H1 (cell line): Measurements from ENCODE around the gene SFT2D1. TPM values are rescaled to one million over a fixed set of nuclear protein-coding genes. Genes with fewer than 3 reads are reported as not detected.

Experiments used
- CTCF ChIA-PET: fragments of 300-600 bp; sonication (Branson Sonifier 250); formaldehyde crosslinking; loops from one replicate; lab custom pipeline; 2021; ENCODE audit not compliant: partially characterized antibody; lab: Charles Lee
- POLR2A ChIA-PET: fragments of 300-600 bp; sonication (Branson Sonifier 250); formaldehyde crosslinking; loops from one replicate; lab custom pipeline; 2021; ENCODE audit warnings: inconsistent platforms; ENCODE audit not compliant: partially characterized antibody; lab: Charles Lee
- DNase-seq, 2 experiments: peaks; one replicate each; pipeline versions ENCODE4 v3.0.0 to v3.0.0-alpha.2; 2010 to 2022; ENCODE audit warnings: low spot score in 2 of 2, low read depth in 1 of 2, mixed read lengths in 1 of 2
- FAIRE-seq: peaks from 2 replicates; lab custom pipeline; 2011; peaks lifted over from hg19 to GRCh38; lab: Jason Lieb, UNC
- H2AFZ ChIP-seq: 2 replicates; pipeline ENCODE4 v1.8.1; 2012; ENCODE audit warnings: low read length, inconsistent platforms
- H2AK5ac ChIP-seq: 2 replicates; pipeline ENCODE4 v1.6.1; 2013; ENCODE audit warnings: low read depth, low read length
- H2BK120ac ChIP-seq: replicated peaks from 2 replicates; pipeline ENCODE3; 2013; ENCODE audit warnings: low read depth, low read length, inconsistent platforms
- H2BK12ac ChIP-seq: 2 replicates; pipeline ENCODE4 v1.6.1; 2013; ENCODE audit warnings: low read depth, low read length
- H2BK15ac ChIP-seq: 2 replicates; pipeline ENCODE4 v1.6.1; 2013; ENCODE audit warnings: low read length
- H2BK20ac ChIP-seq: 2 replicates; pipeline ENCODE4 v1.6.1; 2013; ENCODE audit warnings: low read length
- H2BK5ac ChIP-seq: 2 replicates; pipeline ENCODE4 v1.6.1; 2013; ENCODE audit warnings: low read depth, low read length
- H3K14ac ChIP-seq: 2 replicates; pipeline ENCODE4 v1.6.1; 2013; ENCODE audit warnings: inconsistent platforms; ENCODE audit not compliant: insufficient read length
- H3K18ac ChIP-seq: 2 replicates; pipeline ENCODE4 v1.6.1; 2013; ENCODE audit warnings: low read length; ENCODE audit errors: extremely low read depth
- H3K23ac ChIP-seq: 2 replicates; pipeline ENCODE4 v1.6.1; 2013; ENCODE audit warnings: inconsistent platforms; ENCODE audit not compliant: insufficient read length
- H3K23me2 ChIP-seq: 2 replicates; pipeline ENCODE4 v1.6.1; 2013; ENCODE audit warnings: low read depth, low read length
- H3K27ac ChIP-seq: 2 replicates; pipeline ENCODE4 v1.6.1; 2011; ENCODE audit warnings: low read depth, low read length, inconsistent platforms
- H3K27me3 ChIP-seq, 4 experiments: replicated peaks in 1 of 4; 1 replicate in 1 of 4; 2 replicates in 3 of 4; pipeline versions ENCODE4 v1.6.1 to v1.8.1; 2011 to 2013; ENCODE audit warnings: low read length in 3 of 4, mild to moderate bottlenecking in 3 of 4, inconsistent platforms in 2 of 4, mixed read lengths in 2 of 4, moderate library complexity in 1 of 4; ENCODE audit not compliant: control insufficient read depth in 3 of 4, insufficient read depth in 3 of 4; ENCODE audit errors: extremely low read depth in 1 of 4
- H3K36me3 ChIP-seq, 4 experiments: 2 replicates each; pipeline versions ENCODE4 v1.6.1 to v1.8.1; 2011 to 2013; ENCODE audit warnings: mild to moderate bottlenecking in 4 of 4, low read length in 3 of 4, moderate library complexity in 2 of 4, control low read depth in 1 of 4, inconsistent platforms in 1 of 4; ENCODE audit not compliant: insufficient read depth in 4 of 4, control insufficient read depth in 2 of 4
- H3K4ac ChIP-seq: replicated peaks from 2 replicates; pipeline ENCODE3; 2013; ENCODE audit warnings: low read length, low read depth, mixed read lengths, inconsistent platforms; ENCODE audit not compliant: insufficient read length
- H3K4me1 ChIP-seq, 4 experiments: replicated peaks in 1 of 4; 1 replicate in 1 of 4; 2 replicates in 3 of 4; pipeline versions ENCODE4 v1.6.1 to v1.8.1; 2011 to 2013; ENCODE audit warnings: low read length in 3 of 4, inconsistent platforms in 2 of 4, mixed read lengths in 1 of 4; ENCODE audit not compliant: insufficient read depth in 4 of 4, control insufficient read depth in 3 of 4
- H3K4me2 ChIP-seq, 2 experiments: 2 replicates each; pipeline versions ENCODE4 v1.6.1 to v1.8.1; 2011 to 2013; ENCODE audit warnings: low read depth in 2 of 2, low read length in 2 of 2, control low read depth in 1 of 2, inconsistent platforms in 1 of 2, mild to moderate bottlenecking in 1 of 2; ENCODE audit not compliant: insufficient read depth in 1 of 2
- H3K4me3 ChIP-seq, 4 experiments: fragments of 200-600, 300-600 bp in 1 of 4; sonication (generic), shearing (Covaris generic), sonication (Bioruptor Twin) in 1 of 4; 2 replicates each; pipeline versions ENCODE4 v1.5.1 to v1.8.1; 2011 to 2016; ENCODE audit warnings: low read length in 4 of 4, low read depth in 3 of 4, control low read depth in 2 of 4, inconsistent platforms in 2 of 4, mild to moderate bottlenecking in 2 of 4, mixed read lengths in 1 of 4, moderate library complexity in 1 of 4; ENCODE audit not compliant: insufficient read depth in 2 of 4; ENCODE audit errors: extremely low read depth in 1 of 4
- H3K56ac ChIP-seq: replicated peaks from 2 replicates; pipeline ENCODE3; 2013; ENCODE audit warnings: low read depth, mild to moderate bottlenecking, mixed read lengths, low read length, inconsistent platforms; ENCODE audit not compliant: insufficient read length
- H3K79me1 ChIP-seq: 2 replicates; pipeline ENCODE4 v1.6.1; 2013; ENCODE audit warnings: low read depth, low read length, control low read depth
- H3K79me2 ChIP-seq, 2 experiments: 2 replicates each; pipeline versions ENCODE4 v1.6.1 to v1.8.1; 2012 to 2013; ENCODE audit warnings: low read length in 2 of 2, mild to moderate bottlenecking in 2 of 2, inconsistent platforms in 1 of 2; ENCODE audit not compliant: insufficient read depth in 2 of 2, control insufficient read depth in 1 of 2
- H3K9ac ChIP-seq, 4 experiments: replicated peaks in 1 of 4; 1 replicate in 1 of 4; 2 replicates in 3 of 4; pipeline versions ENCODE4 v1.6.1 to v1.8.1; 2011 to 2013; ENCODE audit warnings: low read depth in 3 of 4, low read length in 3 of 4, control low read depth in 2 of 4, mild to moderate bottlenecking in 2 of 4, moderate library complexity in 2 of 4, inconsistent platforms in 1 of 4; ENCODE audit errors: extremely low read depth in 1 of 4
- H3K9me3 ChIP-seq, 2 experiments: 2 replicates each; pipeline versions ENCODE4 v1.6.1 to v1.8.1; 2012 to 2013; ENCODE audit warnings: mild to moderate bottlenecking in 2 of 2, moderate library complexity in 2 of 2, control low read depth in 1 of 2, inconsistent platforms in 1 of 2, low read depth in 1 of 2, low read length in 1 of 2, mixed read lengths in 1 of 2; ENCODE audit not compliant: insufficient read depth in 2 of 2
- H4K20me1 ChIP-seq, 2 experiments: replicated peaks in 1 of 2; 2 replicates each; pipeline versions ENCODE3 to v1.8.1; 2011 to 2013; ENCODE audit warnings: inconsistent platforms in 2 of 2, low read length in 2 of 2, mild to moderate bottlenecking in 1 of 2; ENCODE audit not compliant: insufficient read depth in 2 of 2, control insufficient read depth in 1 of 2
- H4K5ac ChIP-seq: 2 replicates; pipeline ENCODE4 v1.6.1; 2013; ENCODE audit warnings: low read length, low read depth, mixed read lengths, inconsistent platforms; ENCODE audit not compliant: insufficient read length
- H4K8ac ChIP-seq: 2 replicates; pipeline ENCODE4 v1.8.0; 2013; ENCODE audit warnings: mild to moderate bottlenecking, moderate library complexity, low read length, inconsistent platforms; ENCODE audit not compliant: insufficient read depth; ENCODE audit errors: extremely low read depth
- H4K91ac ChIP-seq: replicated peaks from 2 replicates; pipeline ENCODE3; 2013; ENCODE audit warnings: low read length, mixed read lengths, inconsistent platforms; ENCODE audit not compliant: insufficient read length
- RNF2 ChIP-seq: fragments of 200-900, 300-1000 bp; sonication (generic); IDR thresholded peaks from 2 replicates; pipeline ENCODE4 v1.7.1; 2016; ENCODE audit warnings: borderline replicate concordance, low read depth, mild to moderate bottlenecking, antibody characterized with exemption, low read length; ENCODE audit not compliant: poor library complexity, severe bottlenecking; ENCODE audit errors: missing control alignments
- SRF ChIP-seq: IDR thresholded peaks from 2 replicates; pipeline ENCODE4 v1.6.1; 2011; ENCODE audit warnings: mild to moderate bottlenecking, low read depth, low read length, moderate library complexity
- TEAD4 ChIP-seq: IDR thresholded peaks from 2 replicates; pipeline ENCODE4 v1.6.1; 2012; ENCODE audit warnings: low read depth, low read length, inconsistent platforms, mixed read lengths
- WGBS, 2 experiments: shearing (Covaris generic) in 1 of 2; methylation state at CpG; one replicate each; pipeline versions ENCODE4 v1.1.6 to v1.1.7; 2013 to 2015; ENCODE audit warnings: low lambda C conversion rate in 2 of 2, mixed read lengths in 2 of 2, inconsistent platforms in 1 of 2, low coverage in 1 of 2, missing lambda C conversion rate in 1 of 2; ENCODE audit not compliant: insufficient replicate concordance in 2 of 2, insufficient coverage in 1 of 2, insufficient read length in 1 of 2; ENCODE audit errors: extremely low coverage in 1 of 2, missing lambda C conversion rate in 1 of 2; 5-methylcytosine and 5-hydroxymethylcytosine counted together
- polyA plus RNA-seq, 7 experiments: library from polyadenylated mRNA; depleted of rRNA in 3 of 7; stranded (reverse) in 5 of 7; unstranded in 2 of 7; fragments of >200 nt in 5 of 7; fragments of 200-250 nt in 2 of 7; gene quantifications; 1 replicate in 5 of 7; 2 replicates in 1 of 7; 4 replicates in 1 of 7; pipeline versions ENCODE4 v1.2.1 to v1.2.3, GENCODE V29; 2011 to 2013; ENCODE audit warnings: missing spikeins in 2 of 7, mixed read lengths in 2 of 7
- total RNA-seq: library from RNA; stranded (reverse); fragmentation: NEBNext Ultra II Directional; extraction: Animal tissue kit (Norgen Biotek cat#: 25700); gene quantifications from 2 replicates; pipeline ENCODE4 v1.2.1, GENCODE V29; 2021

Gene SFT2D1
- total and polyA plus RNA-seq, 2 of the 8 experiments (the other 6 are each of a cell fraction or from before 2014, with no cell fraction given), result 52.3 to 76.1 TPM

- H3K18ac ChIP-seq, result no peak overlapping the region
- no peak overlapping the region for H2BK12ac ChIP-seq
- H3K27me3 ChIP-seq, result no peaks in the 10 kb centered on the region
- H4K91ac ChIP-seq, result no peak overlapping the region
- no peaks in the 10 kb centered on the region for H3K4me1 ChIP-seq
- no peak overlapping the region for H3K23ac ChIP-seq
- no peak overlapping the region for H2BK5ac ChIP-seq
- no peaks in the 10 kb centered on the region for H3K23me2 ChIP-seq
- H3K14ac ChIP-seq, result no peak overlapping the region
- no peaks in the 10 kb centered on the region for H3K79me2 ChIP-seq
- no peak overlapping the region for H3K4me3 ChIP-seq
- TF ChIP-seq RNF2 (no peak), TEAD4 (no peak), SRF (no peak)
- no peak overlapping the region for H2AK5ac ChIP-seq
- no peak overlapping the region for H3K27ac ChIP-seq
- no peak overlapping the region for H2AFZ ChIP-seq
- DNase-seq (no peak), FAIRE-seq (no peak)
- no peak overlapping the region for H3K9ac ChIP-seq
- H2BK15ac ChIP-seq, result no peak overlapping the region
- H3K4me2 ChIP-seq, result no peak overlapping the region
- no peak overlapping the region for H3K4ac ChIP-seq
- peaks cover 6% of the 10 kb centered on the region in 2 experiments; a peak in 1 of 4 replicates for H3K9me3 ChIP-seq
- no peak overlapping the region for H2BK20ac ChIP-seq
- 79 to 100% methylated on average over 2 to 10 of the region's 10 CpGs for WGBS, 2 experiments
- no peak overlapping the region for H2BK120ac ChIP-seq
- ChIA-PET POLR2A (interaction anchor here (1.5 kb wide), 1 partner anchor 13 kb away, joined by 4 read pairs; no protein-coding TSS in a partner anchor), CTCF (interaction anchor here (0.7 to 1.9 kb wide), 6 partner anchors 9 to 104 kb away, joined by 3 to 6 read pairs (median 4); no protein-coding TSS in a partner anchor)
- no peaks in the 10 kb centered on the region for H3K79me1 ChIP-seq
- H3K56ac ChIP-seq, result no peak overlapping the region
- H4K20me1 ChIP-seq, result no peaks in the 10 kb centered on the region
- no peak overlapping the region for H4K8ac ChIP-seq
- no peak overlapping the region for H4K5ac ChIP-seq
- H3K36me3 ChIP-seq, result no peaks in the 10 kb centered on the region
These were observed 46.1 kb downstream of the SFT2D1 start for GRCh38 chr6:166296035-166296883.
